KMS-11 (cell line): ENCODE data around the gene CCDC7.
"Not testable (repeated sequence)": the region's sequence is repeated elsewhere in the genome, so short reads cannot be mapped to it uniquely, and the experiment has no call there.

Experiments used
- H2AFZ ChIP-seq: fragments of 200-600 bp; sonication (generic); 2 replicates; pipeline ENCODE4 v1.6.1; 2016; ENCODE audit warnings: antibody characterized with exemption, mixed run types, low read depth
- H3K27ac ChIP-seq: fragments of 200-600 bp; sonication (generic); 2 replicates; pipeline ENCODE4 v1.6.1; 2016; ENCODE audit warnings: mild to moderate bottlenecking, mixed run types
- H3K27me3 ChIP-seq: fragments of 200-600 bp; sonication (generic); 2 replicates; pipeline ENCODE4 v1.6.1; 2017; ENCODE audit warnings: mild to moderate bottlenecking, low read depth, mixed run types, moderate library complexity; ENCODE audit not compliant: insufficient read depth
- H3K36me3 ChIP-seq: fragments of 200-600 bp; sonication (generic); 2 replicates; pipeline ENCODE4 v1.6.1; 2017; ENCODE audit warnings: mild to moderate bottlenecking, mixed run types; ENCODE audit not compliant: insufficient read depth
- H3K4me1 ChIP-seq: fragments of 200-600 bp; sonication (generic); 2 replicates; pipeline ENCODE4 v1.6.1; 2016; ENCODE audit warnings: mild to moderate bottlenecking, low read depth, mixed run types; ENCODE audit not compliant: poor library complexity, severe bottlenecking
- H3K4me2 ChIP-seq: fragments of 200-600 bp; sonication (generic); 2 replicates; pipeline ENCODE4 v1.7.0; 2016; ENCODE audit warnings: mild to moderate bottlenecking, mixed run types
- H3K4me3 ChIP-seq: fragments of 200-600 bp; sonication (generic); IDR thresholded peaks from 2 replicates; pipeline ENCODE4 v1.6.1; 2017; ENCODE audit warnings: low read depth, low read length, mixed read lengths; ENCODE audit not compliant: insufficient read depth
- H3K79me2 ChIP-seq: fragments of 200-600 bp; sonication (generic); 2 replicates; pipeline ENCODE4 v1.6.1; 2016; ENCODE audit warnings: low read depth, mixed run types; ENCODE audit not compliant: insufficient read depth
- H3K9ac ChIP-seq: fragments of 200-600 bp; sonication (generic); 2 replicates; pipeline ENCODE4 v1.6.1; 2016; ENCODE audit warnings: mild to moderate bottlenecking, mixed run types
- H4K20me1 ChIP-seq: fragments of 200-600 bp; sonication (generic); 2 replicates; pipeline ENCODE4 v1.6.1; 2016; ENCODE audit warnings: mild to moderate bottlenecking, mixed run types; ENCODE audit not compliant: insufficient read depth
- TF ChIP-seq, protein P1 (sequence below): fragments of 200-600 bp; sonication (generic); conservative IDR thresholded peaks from 2 replicates; pipeline ENCODE4 v1.6.1; 2017; ENCODE audit warnings: low read depth, mild to moderate bottlenecking, antibody characterized with exemption, low read length, moderate library complexity, mixed read lengths

The CCDC7 gene

DNA sequence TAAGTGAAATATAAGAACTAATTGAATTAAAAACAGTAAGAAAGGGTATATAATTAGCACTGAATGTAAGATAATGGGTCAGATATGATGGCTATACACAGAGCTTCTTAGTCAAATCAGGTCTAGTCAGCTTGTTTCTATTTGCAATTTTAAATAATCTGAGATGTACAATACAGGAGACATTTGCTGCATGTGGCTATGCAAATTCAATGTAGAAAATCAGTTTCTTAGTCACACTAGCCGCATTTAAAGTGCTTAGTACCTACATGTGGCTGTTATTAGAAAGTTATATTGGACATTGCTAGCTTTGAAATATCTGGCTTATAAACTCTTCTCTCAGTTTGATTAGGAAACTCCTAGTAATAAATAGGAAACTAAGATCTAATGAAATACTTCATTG is 25.3 kb downstream of the CCDC7 start:
- Histone ChIP-seq H3K79me2 (no peaks in the 10 kb centered on the region), H3K27me3 (no peaks in the 10 kb centered on the region), H3K27ac (no peak overlapping the region), H3K9ac (no peak overlapping the region), H4K20me1 (no peaks in the 10 kb centered on the region), H3K4me1 (no peaks in the 10 kb centered on the region), H3K36me3 (no peaks in the 10 kb centered on the region), H3K4me3 (no peak overlapping the region), H3K4me2 (no peak overlapping the region), H2AFZ (no peak overlapping the region)
- TF ChIP-seq, protein P1, sequence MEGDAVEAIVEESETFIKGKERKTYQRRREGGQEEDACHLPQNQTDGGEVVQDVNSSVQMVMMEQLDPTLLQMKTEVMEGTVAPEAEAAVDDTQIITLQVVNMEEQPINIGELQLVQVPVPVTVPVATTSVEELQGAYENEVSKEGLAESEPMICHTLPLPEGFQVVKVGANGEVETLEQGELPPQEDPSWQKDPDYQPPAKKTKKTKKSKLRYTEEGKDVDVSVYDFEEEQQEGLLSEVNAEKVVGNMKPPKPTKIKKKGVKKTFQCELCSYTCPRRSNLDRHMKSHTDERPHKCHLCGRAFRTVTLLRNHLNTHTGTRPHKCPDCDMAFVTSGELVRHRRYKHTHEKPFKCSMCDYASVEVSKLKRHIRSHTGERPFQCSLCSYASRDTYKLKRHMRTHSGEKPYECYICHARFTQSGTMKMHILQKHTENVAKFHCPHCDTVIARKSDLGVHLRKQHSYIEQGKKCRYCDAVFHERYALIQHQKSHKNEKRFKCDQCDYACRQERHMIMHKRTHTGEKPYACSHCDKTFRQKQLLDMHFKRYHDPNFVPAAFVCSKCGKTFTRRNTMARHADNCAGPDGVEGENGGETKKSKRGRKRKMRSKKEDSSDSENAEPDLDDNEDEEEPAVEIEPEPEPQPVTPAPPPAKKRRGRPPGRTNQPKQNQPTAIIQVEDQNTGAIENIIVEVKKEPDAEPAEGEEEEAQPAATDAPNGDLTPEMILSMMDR: no peak

DNA sequence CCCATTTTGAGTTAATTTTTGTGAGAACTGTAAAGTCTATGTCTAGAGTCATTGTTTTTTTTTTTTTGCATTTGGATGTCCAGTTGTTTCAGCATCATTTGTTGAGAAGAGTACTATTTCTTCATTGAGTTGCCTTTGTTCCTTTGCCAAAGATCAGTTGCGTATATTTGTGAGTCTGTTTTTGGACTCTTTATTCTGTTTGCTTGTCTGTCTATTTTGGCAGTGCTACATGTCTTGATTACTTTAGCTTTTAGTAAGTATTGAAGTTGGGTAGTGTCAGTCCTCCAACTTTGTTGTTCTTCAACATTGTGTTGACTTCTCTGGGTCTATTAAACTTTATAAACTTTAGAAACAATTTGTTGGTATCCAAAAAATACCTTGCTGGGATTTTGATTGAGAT is 31.6 kb downstream of the CCDC7 start:
- Histone ChIP-seq H4K20me1 (no peaks in the 10 kb centered on the region), H3K36me3 (no peaks in the 10 kb centered on the region), H3K27me3 (no peaks in the 10 kb centered on the region), H3K79me2 (no peaks in the 10 kb centered on the region), H2AFZ (no peak overlapping the region), H3K4me2 (no peak overlapping the region), H3K27ac (no peak overlapping the region), H3K4me1 (no peaks in the 10 kb centered on the region), H3K9ac (no peak overlapping the region), H3K4me3 (no peak overlapping the region)
- TF ChIP-seq, protein P1: no peak

DNA sequence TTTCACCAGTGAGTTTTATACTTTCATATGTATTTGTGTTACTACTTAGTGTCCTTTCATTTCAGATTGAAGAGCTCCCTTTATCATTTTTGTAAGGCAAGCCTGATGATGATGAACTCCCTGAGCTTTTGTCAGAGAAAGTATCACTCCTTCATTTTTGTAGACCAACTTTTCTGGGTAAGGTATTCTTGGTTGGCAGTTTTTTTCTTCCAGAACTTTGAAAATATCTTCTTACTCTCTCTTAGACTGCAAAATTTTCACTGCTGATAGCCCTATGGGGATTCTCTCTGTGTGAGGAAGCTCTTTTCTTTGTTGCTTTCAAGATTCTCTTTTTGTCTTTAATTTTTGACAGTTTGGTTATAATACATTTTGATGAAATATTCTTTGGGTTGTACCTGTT is 35.7 kb downstream of the CCDC7 start:
- no peaks in the 10 kb centered on the region for H3K27me3 ChIP-seq
- H3K9ac ChIP-seq: no peak overlapping the region
- no peaks in the 10 kb centered on the region for H3K4me1 ChIP-seq
- H4K20me1 ChIP-seq: no peaks in the 10 kb centered on the region
- H2AFZ ChIP-seq: no peak overlapping the region
- no peaks in the 10 kb centered on the region for H3K79me2 ChIP-seq
- no peak overlapping the region for H3K4me2 ChIP-seq
- no peak overlapping the region for H3K27ac ChIP-seq
- no peaks in the 10 kb centered on the region for H3K36me3 ChIP-seq
- H3K4me3 ChIP-seq: no peak overlapping the region
- TF ChIP-seq, protein P1: no peak

GRCh38 chr10:32483019-32483502 is 37.1 kb downstream of the CCDC7 start:
- not testable (repeated sequence) for H3K79me2 ChIP-seq, H4K20me1 ChIP-seq, H3K4me3 ChIP-seq, H3K9ac ChIP-seq, H3K27me3 ChIP-seq, H2AFZ ChIP-seq, H3K36me3 ChIP-seq, H3K4me2 ChIP-seq, H3K4me1 ChIP-seq, H3K27ac ChIP-seq

DNA sequence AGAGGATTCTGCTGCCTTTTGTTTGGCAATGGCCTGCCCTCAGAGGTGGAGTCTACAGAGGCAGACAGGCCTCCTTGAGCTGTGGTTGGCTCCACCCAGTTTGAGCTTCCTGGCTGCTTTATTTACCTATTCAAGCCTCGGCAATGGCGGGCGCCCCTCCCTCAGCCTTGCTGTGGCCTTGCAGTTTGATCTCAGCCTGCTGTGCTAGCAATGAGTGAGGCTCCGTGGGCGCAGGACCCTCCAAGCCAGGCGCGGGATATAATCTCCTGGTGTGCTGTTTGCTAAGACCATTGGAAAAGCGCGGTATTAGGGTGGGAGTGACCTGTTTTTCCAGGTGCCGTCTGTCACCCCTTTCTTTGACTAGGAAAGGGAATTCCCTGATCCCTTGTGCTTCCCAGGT is 42.1 kb downstream of the CCDC7 start:
- not testable (repeated sequence) for H3K79me2 ChIP-seq, H3K36me3 ChIP-seq, H3K4me3 ChIP-seq, H3K4me1 ChIP-seq, H2AFZ ChIP-seq, H3K9ac ChIP-seq, H3K4me2 ChIP-seq, H3K27ac ChIP-seq, H3K27me3 ChIP-seq, H4K20me1 ChIP-seq
